ENCODE measurements around the gene LRRC49.

LRRC49 gene

DNA sequence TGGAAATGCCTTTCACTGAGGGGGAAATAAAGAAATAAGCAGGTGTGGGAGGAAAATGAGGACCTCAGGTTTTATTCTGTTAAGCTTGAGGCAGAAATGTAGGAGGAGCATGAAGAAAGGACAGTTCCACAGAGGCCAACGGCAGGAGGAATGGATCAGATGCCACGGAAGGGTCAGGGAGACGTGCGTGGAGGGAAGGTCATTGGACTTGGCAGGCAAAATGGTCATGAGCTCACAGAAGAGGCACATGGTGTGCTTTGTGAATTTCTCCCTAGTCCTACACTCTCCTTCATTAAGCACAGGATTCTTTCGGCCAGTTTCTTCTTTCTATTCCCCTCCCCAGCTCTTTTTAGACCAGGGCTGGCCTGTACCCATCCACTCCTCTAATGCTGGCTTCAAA, 190.2 kb downstream of the LRRC49 start:
- H3K9ac ChIP-seq (ENCODE audit: low read depth, low read length), result no peak overlapping the region
- H3K4me1 ChIP-seq (ENCODE audit: insufficient read depth, low read length), result peaks cover 10% of the 10 kb centered on the region; the same call in 1 of the 2 replicates
- H3K36me3 ChIP-seq (ENCODE audit: insufficient read depth, low read length), result no peaks in the 10 kb centered on the region
- H3K9me3 ChIP-seq (ENCODE audit: control insufficient read depth, insufficient read depth, low read length), result no peaks in the 10 kb centered on the region

DNA sequence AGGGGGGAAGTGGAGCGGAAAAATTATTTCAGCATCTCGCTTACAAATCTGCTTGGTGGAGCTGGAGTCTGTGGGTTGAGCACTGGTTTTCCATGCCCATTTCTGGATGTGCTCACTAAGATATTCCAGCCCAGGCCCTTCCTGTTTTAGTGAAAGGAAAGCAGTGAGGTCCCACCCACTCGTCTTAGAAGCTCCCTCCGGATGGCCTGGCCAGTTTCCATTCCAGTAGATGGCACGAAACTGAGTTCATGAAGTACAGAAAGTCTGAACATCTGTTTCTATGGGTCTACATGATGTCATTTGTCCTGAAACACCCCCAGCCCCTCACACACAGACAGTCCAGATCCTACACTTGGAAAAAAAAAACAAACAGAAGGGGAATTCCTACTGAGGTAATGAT, 190.7 kb downstream of the LRRC49 start:
- Histone ChIP-seq H3K9ac (ENCODE audit: low read depth, low read length) (no peak overlapping the region), H3K9me3 (ENCODE audit: control insufficient read depth, insufficient read depth, low read length) (no peaks in the 10 kb centered on the region), H3K36me3 (ENCODE audit: insufficient read depth, low read length) (no peaks in the 10 kb centered on the region), H3K4me1 (ENCODE audit: insufficient read depth, low read length) (peaks cover 10% of the 10 kb centered on the region; the same call in 1 of the 2 replicates)

DNA sequence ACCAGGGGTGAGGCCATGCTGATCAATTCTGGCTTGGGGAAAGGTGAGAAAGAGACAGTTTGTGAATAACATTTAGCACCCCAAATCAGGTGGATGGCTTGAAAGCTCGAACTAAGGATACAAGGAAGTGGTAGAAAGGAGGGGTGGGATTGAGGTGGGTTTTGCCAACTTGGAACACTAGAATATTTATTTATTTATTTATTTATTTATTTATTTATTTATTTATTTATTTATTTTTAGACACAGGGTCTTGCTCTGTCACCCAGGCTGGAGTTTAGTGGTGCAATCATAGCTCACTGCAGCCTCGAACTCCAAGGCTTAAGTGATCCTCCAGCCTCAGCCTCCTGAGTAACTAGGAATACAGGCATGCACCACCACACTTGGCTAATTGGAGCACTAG, 191.6 kb downstream of the LRRC49 start:
- Histone ChIP-seq H3K36me3 (ENCODE audit: insufficient read depth, low read length) (no peaks in the 10 kb centered on the region), H3K9ac (ENCODE audit: low read depth, low read length) (no peak overlapping the region), H3K4me1 (ENCODE audit: insufficient read depth, low read length) (peaks cover 10% of the 10 kb centered on the region; the same call in 1 of the 2 replicates), H3K9me3 (ENCODE audit: control insufficient read depth, insufficient read depth, low read length) (no peaks in the 10 kb centered on the region)

DNA sequence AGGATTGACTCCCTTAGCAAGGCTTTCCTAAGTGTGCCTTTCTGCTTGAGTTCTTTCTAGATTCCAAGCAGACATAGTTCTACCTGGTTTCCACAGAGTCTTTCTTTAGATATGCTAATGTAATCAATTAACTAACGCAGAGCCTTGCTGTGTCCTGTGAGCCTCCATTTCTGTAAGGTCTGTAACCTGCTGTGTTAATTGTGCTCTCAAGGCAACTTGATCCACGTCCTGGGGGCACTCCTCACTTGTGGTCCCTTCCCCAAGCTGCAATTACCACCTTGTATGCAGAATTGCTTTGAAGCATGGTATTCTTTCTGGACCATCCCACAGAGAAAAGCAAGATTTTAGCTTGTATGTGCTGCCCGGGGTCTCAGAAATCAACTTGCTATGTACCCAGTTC, 193.2 kb downstream of the LRRC49 start:
- Histone ChIP-seq H3K36me3 (ENCODE audit: insufficient read depth, low read length) (no peaks in the 10 kb centered on the region), H3K4me1 (ENCODE audit: insufficient read depth, low read length) (peaks cover 10% of the 10 kb centered on the region; the same call in 1 of the 2 replicates), H3K9ac (ENCODE audit: low read depth, low read length) (no peak overlapping the region), H3K9me3 (ENCODE audit: control insufficient read depth, insufficient read depth, low read length) (no peaks in the 10 kb centered on the region)

DNA sequence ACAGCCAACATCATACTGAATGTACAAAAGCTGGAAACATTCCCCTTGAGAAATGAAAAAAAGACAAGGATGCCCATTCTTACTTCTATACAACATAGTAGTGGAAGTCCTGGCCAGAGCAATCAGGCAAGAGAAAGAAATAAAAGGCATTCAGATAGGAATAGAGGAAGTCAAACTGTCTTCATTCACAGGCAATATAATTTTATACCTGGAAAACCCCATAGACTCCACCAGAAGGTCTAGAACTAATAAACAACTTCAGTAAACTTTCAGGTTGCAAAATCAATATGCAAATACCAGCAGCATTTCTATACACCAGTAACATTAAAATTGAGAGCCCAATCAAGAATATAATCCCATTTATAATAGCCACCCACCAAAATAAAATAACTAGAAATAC, 195.5 kb downstream of the LRRC49 start:
- Histone ChIP-seq H3K36me3 (ENCODE audit: insufficient read depth, low read length) (no peaks in the 10 kb centered on the region), H3K9me3 (ENCODE audit: control insufficient read depth, insufficient read depth, low read length) (no peaks in the 10 kb centered on the region), H3K9ac (ENCODE audit: low read depth, low read length) (no peak overlapping the region), H3K4me1 (ENCODE audit: insufficient read depth, low read length) (peaks cover 10% of the 10 kb centered on the region; the same call in 1 of the 2 replicates)

DNA sequence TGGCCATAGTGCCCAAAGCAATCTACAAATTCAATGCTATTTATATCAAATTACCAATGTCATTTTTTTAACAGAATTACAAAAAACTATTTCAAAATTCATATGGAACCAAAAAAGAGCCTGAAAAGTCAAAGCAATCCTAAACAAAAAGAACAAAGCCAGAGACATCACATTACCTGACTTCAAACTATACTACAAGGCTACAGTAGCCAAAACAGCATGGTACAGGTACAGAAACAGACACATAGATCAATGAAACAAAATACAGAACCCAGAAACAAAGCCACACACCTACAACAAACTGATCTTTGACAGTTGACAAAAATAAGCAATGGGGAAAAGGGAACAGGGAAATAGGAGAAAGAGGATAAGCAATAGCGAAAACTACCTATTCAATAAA, 196.1 kb downstream of the LRRC49 start:
- H3K4me1 ChIP-seq (ENCODE audit: insufficient read depth, low read length), result peaks cover 10% of the 10 kb centered on the region; the same call in 1 of the 2 replicates
- H3K36me3 ChIP-seq (ENCODE audit: insufficient read depth, low read length), result no peaks in the 10 kb centered on the region
- no peaks in the 10 kb centered on the region for H3K9me3 ChIP-seq (ENCODE audit: control insufficient read depth, insufficient read depth, low read length)
- no peak overlapping the region for H3K9ac ChIP-seq (ENCODE audit: low read depth, low read length)

DNA sequence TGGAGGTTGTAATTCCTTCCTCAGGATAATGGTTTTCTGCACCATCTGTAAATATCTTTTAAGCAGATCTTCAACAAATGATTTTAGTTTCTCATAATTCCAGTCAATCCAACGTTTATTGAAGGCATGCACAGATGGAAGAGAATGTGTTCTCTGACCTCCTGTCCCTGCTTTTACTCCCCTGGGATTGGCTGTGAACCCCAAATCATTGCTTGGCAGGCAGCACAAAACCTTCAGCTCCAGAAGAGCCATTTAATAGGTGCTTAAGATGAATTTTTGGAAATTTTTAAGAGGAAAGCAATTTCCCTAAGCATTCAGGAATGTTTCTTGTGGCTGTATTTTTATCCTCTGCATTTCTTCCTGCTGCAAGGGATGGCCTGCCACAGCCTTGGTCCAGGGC, 197.2 kb downstream of the LRRC49 start:
- Histone ChIP-seq H3K4me1 (ENCODE audit: insufficient read depth, low read length) (peaks cover 10% of the 10 kb centered on the region; the same call in 1 of the 2 replicates), H3K9me3 (ENCODE audit: control insufficient read depth, insufficient read depth, low read length) (no peaks in the 10 kb centered on the region), H3K9ac (ENCODE audit: low read depth, low read length) (no peak overlapping the region), H3K36me3 (ENCODE audit: insufficient read depth, low read length) (no peaks in the 10 kb centered on the region)

DNA sequence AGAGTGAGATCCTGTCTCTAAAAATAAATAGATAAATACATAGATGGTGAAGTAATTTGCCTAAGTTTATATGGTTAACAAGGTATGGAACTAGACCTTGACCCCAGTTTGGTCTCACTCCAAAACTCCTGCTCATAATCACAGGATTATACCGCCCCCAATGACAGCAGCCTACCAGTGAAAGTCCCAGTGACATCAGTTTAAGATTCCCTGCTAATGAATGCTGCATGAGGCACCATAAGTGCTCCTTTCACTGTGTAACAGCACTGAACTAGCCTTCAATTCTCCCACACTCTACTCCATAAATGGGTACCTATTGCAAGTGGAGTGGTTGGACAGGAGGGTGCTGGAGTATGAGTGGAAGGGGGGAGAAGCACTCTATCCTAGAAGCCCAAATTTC, 199.0 kb downstream of the LRRC49 start:
- Histone ChIP-seq H3K9me3 (ENCODE audit: control insufficient read depth, insufficient read depth, low read length) (no peaks in the 10 kb centered on the region), H3K9ac (ENCODE audit: low read depth, low read length) (no peak overlapping the region), H3K4me1 (ENCODE audit: insufficient read depth, low read length) (no peaks in the 10 kb centered on the region), H3K36me3 (ENCODE audit: insufficient read depth, low read length) (no peaks in the 10 kb centered on the region)

DNA sequence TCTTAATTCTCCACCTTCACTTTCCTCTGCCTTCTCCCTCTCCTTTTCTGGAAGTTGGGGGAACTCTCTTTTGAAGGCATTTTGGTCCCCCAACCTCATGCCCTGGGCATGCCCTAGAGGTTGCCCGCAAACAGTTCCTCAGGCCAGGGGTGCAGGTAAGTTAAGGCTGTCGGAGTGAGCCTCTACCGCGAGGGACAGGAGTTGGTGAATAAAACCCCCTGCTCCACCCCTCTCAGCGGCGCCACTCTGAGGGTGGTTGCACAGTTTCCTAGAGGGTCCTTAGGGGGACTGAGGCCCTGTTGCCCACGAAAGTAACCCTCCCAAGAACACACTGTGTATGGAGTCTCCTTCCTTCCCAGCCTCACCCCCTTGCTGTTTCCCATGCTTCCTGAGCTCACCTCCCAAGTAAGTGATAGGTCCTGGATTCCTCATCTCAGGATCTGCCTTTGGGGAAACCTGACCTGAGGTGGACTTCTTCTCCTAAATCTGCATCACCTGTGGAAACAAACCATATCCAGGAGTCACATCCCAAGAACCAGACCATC, 199.5 kb downstream of the LRRC49 start:
- H3K9ac ChIP-seq (ENCODE audit: low read depth, low read length), result no peak overlapping the region
- no peaks in the 10 kb centered on the region for H3K36me3 ChIP-seq (ENCODE audit: insufficient read depth, low read length)
- H3K9me3 ChIP-seq (ENCODE audit: control insufficient read depth, insufficient read depth, low read length), result no peaks in the 10 kb centered on the region
- H3K4me1 ChIP-seq (ENCODE audit: insufficient read depth, low read length), result no peaks in the 10 kb centered on the region

DNA sequence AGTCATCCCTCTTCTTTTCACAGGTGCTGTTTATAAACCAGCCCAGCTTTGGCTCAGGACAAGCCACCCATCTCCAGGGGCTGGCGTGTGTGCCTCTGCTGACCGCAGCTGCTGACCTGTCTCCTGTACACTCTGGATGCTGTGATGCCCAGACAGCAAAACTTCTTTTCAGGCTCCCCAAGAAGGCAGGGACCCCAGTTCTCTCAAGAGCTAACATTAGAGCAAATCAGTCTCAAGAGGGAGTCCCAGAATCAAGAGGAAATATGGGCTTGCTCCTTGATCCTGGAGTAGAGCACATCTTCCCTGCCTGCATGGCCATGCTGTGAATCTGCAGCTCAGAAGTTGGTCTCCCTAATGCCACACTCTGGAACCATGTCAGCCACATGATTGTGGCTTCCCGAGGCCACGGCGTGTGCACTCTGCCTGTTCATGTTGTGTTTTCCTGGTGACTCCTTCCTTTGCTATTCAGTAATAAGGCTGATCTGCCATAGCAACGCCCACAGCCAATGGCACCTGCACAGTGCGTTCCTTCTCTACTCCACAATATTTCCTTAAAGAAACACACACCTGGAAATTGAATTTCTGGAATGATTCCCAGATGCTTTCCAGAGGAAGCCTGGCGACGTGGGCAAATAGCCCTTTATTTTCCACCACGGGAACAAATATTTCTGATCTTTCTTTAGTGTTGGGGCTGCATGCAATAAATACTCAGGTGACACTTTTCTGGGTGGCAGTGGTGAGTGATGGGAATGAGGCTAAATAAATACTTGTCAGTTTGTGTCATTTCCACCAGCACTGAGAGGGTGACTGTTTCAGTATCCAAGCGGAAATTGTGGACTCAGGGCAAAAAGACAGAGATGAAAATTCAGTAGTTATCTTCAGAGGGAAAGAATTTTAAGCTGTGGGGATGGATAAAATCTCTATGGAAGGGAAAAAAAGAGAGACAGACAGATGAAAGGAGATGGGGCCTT, 200.7 kb downstream of the LRRC49 start:
- no peaks in the 10 kb centered on the region for H3K4me1 ChIP-seq (ENCODE audit: insufficient read depth, low read length)
- no peaks in the 10 kb centered on the region for H3K36me3 ChIP-seq (ENCODE audit: insufficient read depth, low read length)
- H3K9ac ChIP-seq (ENCODE audit: low read depth, low read length), result no peak overlapping the region
- H3K9me3 ChIP-seq (ENCODE audit: control insufficient read depth, insufficient read depth, low read length), result no peaks in the 10 kb centered on the region

DNA sequence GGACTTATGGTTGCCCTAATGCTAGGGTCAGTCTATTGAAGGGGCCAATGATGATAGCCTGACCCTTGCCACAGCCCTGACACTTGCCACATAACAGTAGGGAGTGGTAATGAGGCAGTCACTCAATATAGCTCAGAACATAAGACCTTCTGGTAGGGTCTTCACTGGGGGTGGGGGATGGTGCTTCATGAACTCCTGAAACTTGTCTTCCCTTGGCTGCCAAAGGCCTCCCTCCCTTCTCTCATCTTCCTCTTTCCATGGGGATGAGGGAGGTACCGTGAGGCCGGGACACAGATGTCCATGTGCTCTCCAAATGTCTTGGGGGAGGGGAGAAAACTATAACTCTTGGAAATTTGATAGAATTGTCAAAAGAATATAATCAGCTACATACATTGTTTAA, 201.5 kb downstream of the LRRC49 start:
- no peak overlapping the region for H3K9ac ChIP-seq (ENCODE audit: low read depth, low read length)
- no peaks in the 10 kb centered on the region for H3K36me3 ChIP-seq (ENCODE audit: insufficient read depth, low read length)
- no peaks in the 10 kb centered on the region for H3K4me1 ChIP-seq (ENCODE audit: insufficient read depth, low read length)
- no peaks in the 10 kb centered on the region for H3K9me3 ChIP-seq (ENCODE audit: control insufficient read depth, insufficient read depth, low read length)

DNA sequence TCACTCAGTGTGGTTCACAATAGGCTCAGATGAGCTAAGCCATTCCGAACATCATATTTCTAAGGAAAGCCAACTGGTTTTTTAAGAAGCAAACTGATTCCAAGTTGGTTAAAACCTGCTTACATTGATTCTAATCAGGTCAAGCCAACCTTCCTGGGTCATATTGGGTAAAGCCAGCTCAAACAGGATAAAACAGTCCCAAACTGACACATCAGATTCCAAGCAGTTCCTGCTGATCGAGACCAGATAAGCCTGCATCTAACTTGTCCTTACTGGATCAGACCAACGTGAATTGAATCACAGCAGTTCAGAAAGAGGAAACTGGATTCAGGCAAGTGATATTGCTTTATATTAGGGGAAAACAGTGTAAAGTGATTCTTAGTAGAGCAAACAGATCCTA, 204.1 kb downstream of the LRRC49 start:
- Histone ChIP-seq H3K9ac (ENCODE audit: low read depth, low read length) (no peak overlapping the region), H3K4me1 (ENCODE audit: insufficient read depth, low read length) (no peaks in the 10 kb centered on the region), H3K9me3 (ENCODE audit: control insufficient read depth, insufficient read depth, low read length) (no peaks in the 10 kb centered on the region), H3K36me3 (ENCODE audit: insufficient read depth, low read length) (no peaks in the 10 kb centered on the region)

DNA sequence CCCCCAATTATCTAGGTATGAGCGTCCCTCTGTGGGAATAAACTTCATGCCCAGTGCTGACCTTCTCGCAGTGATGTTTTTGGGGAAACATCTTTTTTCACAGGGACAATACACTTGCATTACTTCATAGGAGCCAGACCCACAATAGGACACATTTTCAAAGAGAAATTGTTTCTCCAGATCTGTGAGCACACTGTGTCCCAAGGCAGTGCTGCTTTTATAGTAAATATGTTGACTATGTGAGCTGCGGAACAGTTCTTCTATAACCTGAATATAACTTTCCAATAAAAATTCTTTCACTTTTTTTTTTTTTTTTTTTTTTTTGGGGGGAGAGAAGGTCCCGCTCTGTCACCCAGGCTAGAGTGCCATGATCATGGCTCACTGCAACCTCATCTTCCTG, 205.3 kb downstream of the LRRC49 start:
- no peaks in the 10 kb centered on the region for H3K36me3 ChIP-seq (ENCODE audit: insufficient read depth, low read length)
- no peaks in the 10 kb centered on the region for H3K9me3 ChIP-seq (ENCODE audit: control insufficient read depth, insufficient read depth, low read length)
- no peaks in the 10 kb centered on the region for H3K4me1 ChIP-seq (ENCODE audit: insufficient read depth, low read length)
- no peak overlapping the region for H3K9ac ChIP-seq (ENCODE audit: low read depth, low read length)

DNA sequence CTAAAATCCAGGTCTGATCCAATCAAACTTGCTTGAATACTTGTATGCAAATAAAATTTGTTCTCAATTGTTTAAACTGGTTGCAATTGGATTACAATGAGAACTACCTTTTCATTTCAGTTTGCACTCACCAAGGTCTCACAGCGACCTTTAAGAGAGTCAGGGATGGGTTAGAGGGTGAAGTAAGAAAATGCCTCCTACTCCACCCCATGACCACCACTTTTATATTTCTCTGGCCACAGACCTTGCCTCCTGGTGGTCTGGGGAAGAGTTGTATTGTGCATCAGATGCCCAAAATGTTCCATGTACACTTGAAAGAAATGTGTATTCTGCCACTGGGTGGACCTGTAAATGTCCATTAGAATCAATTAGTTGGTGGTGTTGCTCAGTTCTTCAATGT, 206.3 kb downstream of the LRRC49 start:
- no peaks in the 10 kb centered on the region for H3K4me1 ChIP-seq (ENCODE audit: insufficient read depth, low read length)
- H3K9me3 ChIP-seq (ENCODE audit: control insufficient read depth, insufficient read depth, low read length), result no peaks in the 10 kb centered on the region
- no peak overlapping the region for H3K9ac ChIP-seq (ENCODE audit: low read depth, low read length)
- no peaks in the 10 kb centered on the region for H3K36me3 ChIP-seq (ENCODE audit: insufficient read depth, low read length)

All from ES-I3 (cell line).